Retinal pigment epithelial cell (primary cell): ENCODE measurements around the gene CRELD2.
A peak's percentile ranks its signal among the peaks of the same experiment; 100 is the strongest.

Source experiments
- DNase-seq: peaks from one replicate; pipeline ENCODE4 v3.0.0-alpha.2; 2010; ENCODE audit warnings: low read depth
- H3K4me3 ChIP-seq: 2 replicates; pipeline ENCODE4 v1.5.1; 2011; ENCODE audit warnings: mild to moderate bottlenecking, low read length, control low read depth, moderate library complexity
- TF ChIP-seq, protein P1 (sequence below): conservative IDR thresholded peaks from 2 replicates; pipeline ENCODE4 v1.5.1; 2011; ENCODE audit warnings: low read depth, low read length, control low read depth, inconsistent platforms

The CRELD2 gene

GRCh38 chr22:49917974-49918910, at the start of gene CRELD2, which contains the start of gene ALG12:
TSS of gene CRELD2 (plus strand) at chr22:49918634. CDS start at chr22:49918770, 136 bp downstream.
TSS of gene ALG12 (minus strand) at chr22:49918438. CDS start at chr22:49913765, 4,673 bp downstream.
- peak; percentile 83 for DNase-seq
- TF ChIP-seq, protein P1, sequence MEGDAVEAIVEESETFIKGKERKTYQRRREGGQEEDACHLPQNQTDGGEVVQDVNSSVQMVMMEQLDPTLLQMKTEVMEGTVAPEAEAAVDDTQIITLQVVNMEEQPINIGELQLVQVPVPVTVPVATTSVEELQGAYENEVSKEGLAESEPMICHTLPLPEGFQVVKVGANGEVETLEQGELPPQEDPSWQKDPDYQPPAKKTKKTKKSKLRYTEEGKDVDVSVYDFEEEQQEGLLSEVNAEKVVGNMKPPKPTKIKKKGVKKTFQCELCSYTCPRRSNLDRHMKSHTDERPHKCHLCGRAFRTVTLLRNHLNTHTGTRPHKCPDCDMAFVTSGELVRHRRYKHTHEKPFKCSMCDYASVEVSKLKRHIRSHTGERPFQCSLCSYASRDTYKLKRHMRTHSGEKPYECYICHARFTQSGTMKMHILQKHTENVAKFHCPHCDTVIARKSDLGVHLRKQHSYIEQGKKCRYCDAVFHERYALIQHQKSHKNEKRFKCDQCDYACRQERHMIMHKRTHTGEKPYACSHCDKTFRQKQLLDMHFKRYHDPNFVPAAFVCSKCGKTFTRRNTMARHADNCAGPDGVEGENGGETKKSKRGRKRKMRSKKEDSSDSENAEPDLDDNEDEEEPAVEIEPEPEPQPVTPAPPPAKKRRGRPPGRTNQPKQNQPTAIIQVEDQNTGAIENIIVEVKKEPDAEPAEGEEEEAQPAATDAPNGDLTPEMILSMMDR, result no peak
- peak within 1 kb of the TSS; percentile 73 for H3K4me3 ChIP-seq

- no peak for DNase-seq
- no peak overlapping the region for H3K4me3 ChIP-seq
- TF ChIP-seq, protein P1, result no peak
These were observed 49.2 kb upstream of the CRELD2 start for GRCh38 chr22:49869086-49869830.

DNA sequence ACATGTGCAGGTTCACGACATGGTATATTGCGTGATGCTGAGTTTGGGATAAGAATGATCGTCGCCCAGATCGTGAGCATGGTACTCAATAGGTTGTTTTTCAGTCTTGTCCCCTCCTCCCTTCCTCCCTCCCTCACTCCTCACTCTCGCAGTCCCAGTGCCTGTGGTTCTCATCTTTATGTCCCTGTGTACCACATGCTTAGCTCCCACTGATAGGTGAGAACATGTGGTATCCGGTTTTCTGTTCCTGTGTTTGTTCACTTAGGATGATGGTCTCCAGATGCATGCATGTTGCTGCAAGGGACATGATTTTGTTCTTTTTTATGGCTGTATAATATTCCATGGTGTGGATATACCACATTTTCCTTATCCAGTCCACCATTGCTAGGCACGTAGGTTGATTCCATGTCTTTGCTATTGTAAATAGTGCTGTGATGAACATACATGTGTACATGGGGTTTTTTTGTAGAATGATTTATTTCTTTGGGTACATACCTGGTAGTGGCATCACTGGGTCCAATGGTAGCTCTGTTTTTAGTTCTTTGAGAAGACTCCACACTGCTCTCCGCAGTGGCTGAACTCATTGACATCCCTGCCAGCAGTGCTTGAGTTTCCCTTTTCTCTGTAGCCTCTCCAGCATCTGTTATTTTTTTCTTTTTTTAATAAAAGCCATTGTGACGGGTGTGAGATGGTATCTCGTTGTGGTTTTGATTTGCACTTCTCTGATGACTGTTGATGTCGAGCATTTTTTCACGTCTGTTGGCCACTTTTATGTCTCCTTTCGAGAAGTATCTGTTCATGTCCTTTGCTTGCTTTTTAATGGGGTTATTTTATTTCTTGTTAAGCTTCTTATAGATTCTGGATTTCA, 48.4 kb upstream of the CRELD2 start:
- no peak for DNase-seq
- no peak overlapping the region for H3K4me3 ChIP-seq
- TF ChIP-seq, protein P1, result no peak

DNA sequence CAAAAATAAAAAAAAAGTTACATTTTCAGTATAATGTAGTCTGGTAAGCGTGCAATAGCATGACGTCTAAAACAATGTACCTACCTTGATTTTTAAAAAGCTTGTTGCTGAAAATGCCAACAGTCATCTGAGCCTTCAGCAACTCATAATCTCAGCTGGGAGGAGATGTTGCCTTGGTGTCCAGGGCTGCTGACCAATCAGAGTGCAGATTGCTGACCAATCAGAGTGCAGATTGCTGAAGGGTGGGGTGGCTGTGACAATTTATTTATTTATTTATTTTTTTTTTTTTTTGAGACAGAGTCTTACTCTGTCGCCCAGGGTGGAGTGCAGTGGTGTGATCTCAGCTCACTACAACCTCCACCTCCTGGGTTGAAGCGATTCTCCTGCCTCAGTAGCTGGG, 47.0 kb upstream of the CRELD2 start:
- no peak for DNase-seq
- TF ChIP-seq, protein P1, result no peak

DNA sequence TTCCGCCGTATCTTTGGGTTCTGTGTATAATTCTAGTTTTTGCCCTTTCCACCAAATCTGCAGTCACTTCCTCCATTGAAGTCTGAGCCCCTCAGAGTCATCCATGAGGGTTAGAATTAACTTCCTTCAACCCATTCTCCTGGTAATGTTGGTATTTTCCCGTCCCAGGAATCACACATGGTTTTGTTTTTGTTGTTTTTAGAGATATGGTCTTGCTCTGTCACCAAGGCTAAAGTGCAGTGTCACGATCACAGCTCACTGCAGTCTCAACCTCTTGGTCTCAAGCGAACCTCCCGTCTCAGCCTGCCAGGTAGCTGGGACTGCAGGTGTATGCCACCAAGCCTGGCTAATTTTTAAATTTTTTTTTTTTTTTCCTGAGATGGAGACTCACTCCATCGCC, 46.1 kb upstream of the CRELD2 start:
- no peak for DNase-seq
- TF ChIP-seq, protein P1, result no peak
- no peak overlapping the region for H3K4me3 ChIP-seq

More for the DNA sequence above, 47.0 kb upstream of the CRELD2 start:
- no peak overlapping the region for H3K4me3 ChIP-seq

- H3K4me3 ChIP-seq, result no peak overlapping the region
- TF ChIP-seq, protein P1, result no peak
- no peak for DNase-seq
These were observed 45.0 kb upstream of the CRELD2 start for GRCh38 chr22:49873228-49873940.
